GM18861 (cell line): ENCODE data around the gene APBB1IP.
"Not testable (repeated sequence)": the region's sequence is repeated elsewhere in the genome, so short reads cannot be mapped to it uniquely, and the experiment has no call there.

Experiments
- ATAC-seq: cut with Tn5 transposase; IDR thresholded peaks from one replicate; pipeline ENCODE4 v1.9.1; 2021; ENCODE audit not compliant: unreplicated experiment

Gene APBB1IP

GRCh38 chr10:26437637-26438461 is at the start of gene APBB1IP:
Gene APBB1IP (plus strand): TSS chr10:26438341. CDS start chr10:26492327, 53,986 bp downstream.
- ATAC-seq, result peak; percentile 39

- no peak for ATAC-seq
Measured at GRCh38 chr10:26389533-26389932, 48.6 kb upstream of the APBB1IP start.

- no peak for ATAC-seq
Measured at GRCh38 chr10:26391701-26392695, 46.1 kb upstream of the APBB1IP start.

- not testable (repeated sequence) for ATAC-seq
Measured at GRCh38 chr10:26398353-26398752, 39.8 kb upstream of the APBB1IP start.

GRCh38 chr10:26407406-26407969 is 30.7 kb upstream of the APBB1IP start:
- no peak for ATAC-seq

GRCh38 chr10:26408858-26409494 is 29.2 kb upstream of the APBB1IP start:
- ATAC-seq, result no peak

- no peak for ATAC-seq
Measured at GRCh38 chr10:26410356-26410755, 27.8 kb upstream of the APBB1IP start.

GRCh38 chr10:26412932-26413331 is 25.2 kb upstream of the APBB1IP start:
- no peak for ATAC-seq

GRCh38 chr10:26413375-26413774 is 24.8 kb upstream of the APBB1IP start:
- no peak for ATAC-seq

- ATAC-seq, result no peak
Measured at GRCh38 chr10:26417136-26417535, 21.0 kb upstream of the APBB1IP start.

GRCh38 chr10:26422977-26423376 is 15.2 kb upstream of the APBB1IP start:
- no peak for ATAC-seq

GRCh38 chr10:26423722-26424121 is 14.4 kb upstream of the APBB1IP start:
- ATAC-seq, result no peak

- peak; percentile 92 for ATAC-seq
Measured at GRCh38 chr10:26430641-26431163, 7.4 kb upstream of the APBB1IP start.

- ATAC-seq, result no peak
Measured at GRCh38 chr10:26432938-26433337, 5.2 kb upstream of the APBB1IP start.

GRCh38 chr10:26435852-26436251 is 2.3 kb upstream of the APBB1IP start:
- no peak for ATAC-seq

- no peak for ATAC-seq
Measured at GRCh38 chr10:26436848-26437247, 1.3 kb upstream of the APBB1IP start.

GRCh38 chr10:26438534-26439341 is 597 bp downstream of the APBB1IP start:
- no peak for ATAC-seq

- no peak for ATAC-seq
Measured at GRCh38 chr10:26439406-26440087, 1.4 kb downstream of the APBB1IP start.

GRCh38 chr10:26440088-26440470 is 1.9 kb downstream of the APBB1IP start:
- no peak for ATAC-seq
